ENCODE measurements around the gene CCDC185.

CCDC185 gene

DNA sequence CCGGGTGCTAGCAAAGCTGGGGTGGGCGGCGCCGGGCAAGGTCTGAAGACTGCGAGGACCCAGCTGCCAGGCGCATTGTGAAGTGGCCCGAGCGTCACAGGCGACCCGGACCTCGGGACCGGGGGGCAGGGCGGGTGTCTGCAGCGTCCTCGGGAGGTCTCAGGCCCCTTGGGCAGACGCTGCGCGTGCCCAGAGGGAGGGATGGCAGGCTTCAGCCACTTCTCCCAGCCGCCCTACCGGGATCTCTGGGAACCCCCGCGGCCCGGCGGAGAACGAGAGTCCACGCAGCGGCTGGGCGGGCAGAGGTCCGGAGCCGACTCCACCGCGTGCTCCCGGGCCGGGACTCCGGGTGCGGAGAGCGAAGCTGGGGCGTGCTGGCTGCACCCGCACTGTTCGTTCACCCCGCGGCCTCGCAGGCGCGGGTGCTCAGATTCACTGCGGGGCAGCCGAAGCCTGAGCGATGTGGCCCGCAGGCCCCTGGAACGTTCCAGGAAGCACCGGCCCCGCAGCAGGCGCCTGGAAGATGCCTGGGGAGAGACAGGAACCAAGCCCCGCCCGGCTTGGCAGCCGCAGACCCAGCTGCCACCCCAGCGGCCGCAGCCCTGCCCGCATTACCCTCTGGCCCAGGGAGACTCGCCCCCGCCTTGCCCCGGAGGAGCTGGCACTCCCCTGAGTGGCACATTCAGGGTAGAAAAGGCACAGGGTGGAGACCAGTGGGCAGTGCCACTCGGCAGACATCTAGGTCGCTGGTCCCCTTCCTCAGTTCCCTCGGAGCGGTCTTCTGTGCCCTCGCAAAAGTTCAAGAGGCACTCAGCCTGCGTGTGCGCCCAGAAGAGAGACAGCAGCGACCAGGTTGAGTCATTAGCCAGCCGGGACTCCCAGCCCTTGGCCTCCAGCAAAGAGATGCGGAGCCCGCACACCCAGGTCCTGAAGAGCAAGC is at the start of gene CCDC185:
Gene CCDC185 (plus strand): TSS at position 141 of the 940 bp plus-strand sequence. CDS start 61 bp downstream, at position 202.
- no peak for DNase-seq

DNA sequence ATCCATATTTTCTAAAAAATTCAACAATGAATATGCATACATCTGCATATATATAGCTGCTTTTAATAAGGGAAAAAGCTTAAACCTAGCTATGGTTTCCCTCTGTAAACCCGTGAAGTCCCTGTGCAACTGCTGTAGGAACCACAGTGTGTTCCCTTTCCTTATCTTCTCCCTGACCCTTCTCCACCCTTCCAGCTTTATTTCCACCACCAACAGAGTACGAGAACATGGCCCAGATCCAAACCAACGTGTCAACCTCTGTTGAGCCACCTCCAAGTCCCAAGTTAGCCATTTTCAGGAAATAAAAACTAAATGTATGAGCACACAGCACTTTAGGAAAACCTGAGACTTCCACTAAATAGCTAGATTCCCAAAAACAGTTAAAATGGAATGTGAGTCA is 49.5 kb upstream of the CCDC185 start:
- no peak for DNase-seq

GRCh38 chr1:223344491-223344890 is 48.7 kb upstream of the CCDC185 start:
- no peak for DNase-seq

- no peak for DNase-seq
Observed at GRCh38 chr1:223345720-223346119, 47.5 kb upstream of the CCDC185 start.

DNA sequence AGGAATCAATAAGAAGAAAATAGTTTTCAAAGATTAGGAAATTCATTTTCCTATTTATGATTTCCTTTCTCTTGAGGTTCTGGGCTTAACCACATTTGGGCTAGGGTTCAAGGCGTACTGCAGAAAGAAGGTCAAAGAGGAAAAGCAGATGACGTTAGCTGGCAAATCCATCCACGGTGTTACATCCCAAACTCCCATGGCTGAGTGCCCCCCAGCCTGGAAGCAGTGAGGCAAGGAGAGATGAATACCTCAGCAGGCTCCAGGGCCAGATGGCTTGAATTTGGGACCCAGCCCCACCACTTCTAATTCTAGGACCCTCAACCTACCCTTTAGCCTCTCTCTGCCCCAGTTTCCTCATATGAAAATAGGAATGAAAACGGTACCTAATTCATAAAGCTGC is 46.9 kb upstream of the CCDC185 start:
- DNase-seq, result no peak

GRCh38 chr1:223347583-223347982 is 45.6 kb upstream of the CCDC185 start:
- no peak for DNase-seq

- no peak for DNase-seq
Observed at GRCh38 chr1:223348439-223348838, 44.8 kb upstream of the CCDC185 start.

DNA sequence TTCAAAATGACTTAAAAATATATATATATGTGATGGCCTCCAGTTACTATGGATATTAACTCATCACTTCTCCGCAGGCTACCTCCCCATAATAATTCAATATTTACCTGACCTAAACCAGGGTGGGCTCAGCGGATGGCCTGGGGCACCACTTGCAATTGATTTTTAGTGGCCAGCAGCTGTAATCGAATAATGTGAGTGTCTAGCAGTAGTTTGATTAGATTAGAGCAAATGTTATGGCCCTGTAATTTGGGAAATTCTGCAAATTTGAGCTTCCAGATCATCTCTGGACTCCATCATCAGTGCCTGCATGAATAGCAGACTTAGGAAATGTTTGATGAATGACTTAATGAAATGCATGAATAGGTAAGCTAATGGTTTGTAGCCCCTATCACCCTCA is 44.0 kb upstream of the CCDC185 start:
- DNase-seq, result no peak

DNA sequence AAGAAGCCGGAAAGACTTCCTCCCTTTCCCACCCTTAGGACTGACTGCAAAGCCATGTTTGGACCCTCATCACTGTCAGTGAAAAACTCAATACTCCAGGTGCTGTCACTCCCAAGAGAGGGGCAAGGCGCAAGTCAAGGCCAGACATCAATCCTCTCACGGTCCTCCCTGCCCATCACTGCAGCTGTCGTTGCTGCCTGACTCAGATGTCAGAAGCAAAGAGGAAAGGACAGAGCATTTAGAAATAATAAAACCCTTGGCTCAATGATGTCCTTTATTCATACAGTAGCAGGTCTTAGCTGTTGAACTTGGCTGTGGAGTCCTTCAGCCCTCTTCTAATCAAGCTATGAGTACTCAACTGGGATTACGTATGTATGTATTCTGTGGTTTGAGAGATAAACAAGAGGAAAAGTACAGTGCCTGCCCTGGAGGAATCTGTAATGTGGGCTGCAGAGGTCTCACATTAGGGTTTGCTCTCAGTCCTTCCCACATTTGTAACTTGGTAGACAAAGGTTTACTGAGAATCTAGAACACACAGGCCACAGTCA is 42.8 kb upstream of the CCDC185 start:
- DNase-seq, result no peak

GRCh38 chr1:223352944-223353343 is 40.3 kb upstream of the CCDC185 start:
- DNase-seq, result no peak

DNA sequence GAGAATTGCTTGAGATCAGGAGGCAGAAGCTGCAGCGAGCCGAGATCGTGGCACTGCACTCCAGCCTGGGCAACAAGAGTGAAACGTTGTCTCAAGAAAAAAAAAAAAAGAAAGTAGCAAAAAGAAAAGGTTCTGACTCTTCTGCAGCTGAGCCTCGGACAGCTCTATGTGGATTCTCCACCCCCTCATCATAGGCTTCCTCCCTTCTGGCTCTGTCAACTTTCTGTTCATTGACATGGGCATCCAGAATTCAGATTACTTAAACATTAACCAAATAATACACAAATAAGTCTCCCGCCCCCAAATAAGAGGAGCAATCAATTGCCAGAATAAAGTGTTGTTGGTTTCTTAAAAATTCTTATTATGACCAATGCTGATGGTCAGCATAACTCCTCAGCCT is 39.3 kb upstream of the CCDC185 start:
- no peak for DNase-seq

DNA sequence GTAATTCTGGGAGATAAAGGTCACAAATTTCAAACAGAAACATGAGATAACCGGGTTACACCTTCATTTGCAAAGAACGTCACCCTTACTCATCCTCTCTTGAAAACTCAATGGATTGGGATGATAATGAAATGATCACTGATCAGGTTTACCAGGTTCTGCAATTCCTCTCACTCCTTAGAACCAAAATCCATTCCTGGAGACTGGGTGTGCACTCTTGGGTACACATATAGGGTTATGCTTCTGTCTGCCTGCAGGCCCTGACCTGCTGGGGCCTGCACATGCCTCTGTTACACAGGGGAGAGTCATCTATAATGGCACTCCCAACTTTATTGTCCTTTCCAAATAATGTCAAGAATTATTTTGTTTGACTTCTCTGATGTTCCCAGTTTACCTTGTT is 37.5 kb upstream of the CCDC185 start:
- no peak for DNase-seq

DNA sequence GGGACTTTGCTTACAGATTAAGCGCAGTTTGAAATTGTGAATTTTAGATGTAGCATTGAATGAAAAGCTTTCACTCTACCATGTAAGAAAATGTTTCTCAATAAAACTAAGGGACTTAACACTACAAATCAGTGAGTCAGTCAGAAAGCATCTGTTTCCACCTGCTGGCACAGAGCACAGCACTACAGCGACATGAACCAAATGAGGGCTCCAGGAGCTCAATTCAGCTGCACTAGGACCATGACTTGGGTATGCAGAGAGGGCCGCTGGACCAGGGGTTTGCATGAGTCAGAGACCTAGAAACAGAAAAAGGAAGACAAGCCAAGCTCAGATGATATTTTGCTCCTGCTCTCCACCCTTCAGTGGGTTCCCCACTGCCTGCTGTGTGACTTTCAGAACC is 34.4 kb upstream of the CCDC185 start:
- no peak for DNase-seq

DNA sequence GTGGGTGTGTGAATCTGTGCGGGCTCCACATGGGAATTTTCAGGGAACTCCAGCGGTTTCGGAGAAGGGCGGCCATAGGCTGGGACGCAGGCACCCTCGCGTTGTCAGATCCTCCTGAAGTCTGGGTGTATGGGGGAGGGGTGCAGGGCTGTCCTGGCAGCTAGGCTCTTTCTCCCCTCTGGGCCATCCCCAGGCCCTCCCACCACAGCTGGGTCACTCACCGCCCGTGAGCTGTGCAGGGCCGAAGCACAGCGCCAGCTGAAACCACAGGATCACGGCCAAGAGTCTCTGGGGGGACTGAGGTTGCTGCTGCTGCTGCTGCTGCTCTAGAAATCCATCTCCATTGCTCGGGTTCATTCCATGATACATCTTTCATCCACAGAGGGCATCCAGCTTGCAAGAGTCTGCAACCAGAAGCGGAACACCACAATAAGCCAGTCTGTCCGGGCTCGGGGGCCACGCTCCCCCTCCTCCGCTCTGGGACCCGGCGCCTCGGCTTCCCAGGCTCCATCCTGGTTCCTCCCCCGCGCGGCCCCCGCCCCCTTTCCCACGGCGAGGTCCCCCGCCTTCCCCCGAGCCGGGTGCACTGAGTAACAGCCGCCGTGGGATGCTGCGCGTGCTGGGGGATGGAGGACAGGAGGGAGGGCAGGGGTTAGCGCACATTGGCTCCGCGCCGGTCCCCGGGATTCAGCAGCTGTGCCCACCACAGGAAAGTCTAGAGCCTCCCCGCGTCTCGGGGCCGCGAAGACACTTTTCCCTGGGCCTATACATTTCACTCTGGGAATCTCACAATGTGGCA is 30.0 kb upstream of the CCDC185 start:
- no peak for DNase-seq

- no peak for DNase-seq
Observed at GRCh38 chr1:223363856-223364684, 29.1 kb upstream of the CCDC185 start, which contains the start of gene SUSD4. Gene SUSD4 (minus strand): TSS chr1:223364176. CDS start chr1:223363425, 751 bp downstream.

DNA sequence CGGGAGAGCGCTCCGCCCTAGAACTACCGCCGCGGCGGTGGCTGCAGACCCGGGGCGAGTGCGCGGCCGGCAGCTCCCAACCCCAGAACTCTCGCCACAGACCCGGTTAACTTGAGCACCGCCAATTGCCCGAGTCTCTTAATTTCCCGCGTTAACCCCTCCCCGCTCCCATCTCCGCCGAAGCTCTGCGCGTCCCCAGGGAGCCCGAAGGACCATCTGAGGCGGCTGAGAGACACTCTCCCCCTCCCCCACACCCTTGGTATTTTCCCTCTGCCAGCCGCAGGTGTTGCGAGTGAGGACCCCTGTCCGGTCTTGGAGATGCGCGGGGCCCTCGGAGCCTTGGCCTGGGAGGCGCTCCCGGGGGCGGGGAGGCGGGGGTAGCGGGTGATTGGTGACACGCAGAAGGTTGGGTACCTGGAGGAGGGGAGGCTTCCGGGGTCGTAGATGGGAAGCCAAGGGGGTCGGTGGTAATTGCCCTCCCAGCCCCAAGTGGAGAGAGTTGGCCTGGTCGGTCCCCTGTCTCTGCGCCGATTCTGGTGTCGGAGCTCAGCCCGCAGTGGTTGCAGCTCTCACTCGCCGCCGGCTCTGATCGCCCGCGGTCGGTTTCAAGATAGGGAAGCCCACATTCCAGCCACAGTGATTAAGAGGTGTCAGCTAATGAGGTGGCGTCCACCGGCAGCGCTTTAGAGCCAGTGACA is 28.4 kb upstream of the CCDC185 start:
- DNase-seq, result no peak

DNA sequence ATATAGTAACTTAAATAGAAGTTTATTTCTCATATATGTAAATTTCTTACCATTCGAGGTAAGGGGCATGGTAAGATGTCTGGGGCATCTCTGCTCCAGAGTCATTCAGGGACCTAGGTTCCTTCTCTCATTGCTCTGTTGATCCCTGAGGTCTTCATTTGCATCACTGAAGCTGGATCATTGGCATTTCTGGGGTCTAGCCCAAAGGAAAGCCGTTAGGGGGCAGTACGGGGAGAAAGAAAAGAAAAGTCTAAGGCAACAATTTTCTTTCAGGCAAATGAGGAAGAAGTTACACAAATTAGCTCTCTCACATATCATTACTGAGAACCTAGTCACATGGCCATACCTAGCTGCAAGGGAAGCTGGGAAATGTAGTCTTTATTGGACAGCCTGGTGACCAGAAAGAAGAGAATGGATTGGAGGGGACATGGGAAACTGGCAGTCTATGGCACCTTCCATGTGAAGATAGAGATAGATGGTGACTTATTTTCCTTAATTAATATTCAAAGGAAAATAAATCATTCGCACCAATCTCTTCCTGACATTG is 19.1 kb upstream of the CCDC185 start:
- no peak for DNase-seq

GRCh38 chr1:223378754-223379153 is 14.5 kb upstream of the CCDC185 start:
- no peak for DNase-seq

DNA sequence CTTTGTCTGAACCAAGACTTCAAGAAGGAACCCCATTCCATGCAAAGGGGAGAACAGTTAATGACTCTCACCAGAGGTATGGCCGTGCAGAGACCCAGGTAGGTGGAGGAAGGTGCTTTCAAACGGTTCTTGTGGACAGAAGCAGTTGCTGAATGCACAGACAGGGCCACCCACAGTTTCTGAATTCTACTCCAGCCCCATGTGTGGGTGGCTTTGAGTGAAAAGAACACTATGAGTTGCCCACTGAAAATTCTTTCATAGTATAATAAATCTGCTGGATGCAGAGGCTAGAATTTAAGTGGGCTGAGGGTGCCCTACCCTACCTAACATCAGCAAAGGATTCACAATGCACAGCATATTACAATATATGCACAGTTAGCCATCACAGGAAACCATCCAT is 7.2 kb upstream of the CCDC185 start:
- no peak for DNase-seq

- DNase-seq, result no peak
Observed at GRCh38 chr1:223390618-223391017, 2.6 kb upstream of the CCDC185 start.

- no peak for DNase-seq
Observed at GRCh38 chr1:223394242-223394641, 1.0 kb downstream of the CCDC185 start.

- no peak for DNase-seq
Observed at GRCh38 chr1:223394706-223395105, 1.5 kb downstream of the CCDC185 start.

Data from GOT3 (cell line).